ENCODE measurements around the gene TMEM51. TPM values are rescaled to one million over a fixed set of nuclear protein-coding genes. Genes with fewer than 3 reads are reported as not detected.

Gene TMEM51
- total RNA-seq, 4 donors from 2014 or later = 8.5 to 10.3 (median 9.1) TPM

- DNase-seq (ENCODE audit: low spot score in 2 of 2) = no peak
- H3K4me3 ChIP-seq (ENCODE audit: low read depth, poor library complexity, severe bottlenecking) = no peak overlapping the region
- intact Hi-C loops (cut with DNase I; ENCODE audit: low total_unique reads) = no loop called here
- TF ChIP-seq POLR2A (IDR thresholded peaks at IDR 0.05) = no peak
- no peak for TF ChIP-seq CTCF (IDR thresholded peaks at IDR 0.05)
- 93 to 98% methylated on average over 3 of the region's 3 CpGs for WGBS, 2 donors
These were observed 57.9 kb downstream of the TMEM51 start for GRCh38 chr1:15211424-15211823.

- H3K4me3 ChIP-seq (ENCODE audit: low read depth, poor library complexity, severe bottlenecking) = no peak overlapping the region
- no peak for TF ChIP-seq POLR2A (IDR thresholded peaks at IDR 0.05)
- no peak for TF ChIP-seq CTCF (IDR thresholded peaks at IDR 0.05)
- DNase-seq (ENCODE audit: low spot score in 2 of 2) = no peak
- intact Hi-C loops (cut with DNase I; ENCODE audit: low total_unique reads) = no loop called here
- WGBS, 2 donors = 75 to 76% methylated on average over 17 of the region's 17 CpGs
These were observed 58.8 kb downstream of the TMEM51 start for GRCh38 chr1:15212216-15212953.

DNA sequence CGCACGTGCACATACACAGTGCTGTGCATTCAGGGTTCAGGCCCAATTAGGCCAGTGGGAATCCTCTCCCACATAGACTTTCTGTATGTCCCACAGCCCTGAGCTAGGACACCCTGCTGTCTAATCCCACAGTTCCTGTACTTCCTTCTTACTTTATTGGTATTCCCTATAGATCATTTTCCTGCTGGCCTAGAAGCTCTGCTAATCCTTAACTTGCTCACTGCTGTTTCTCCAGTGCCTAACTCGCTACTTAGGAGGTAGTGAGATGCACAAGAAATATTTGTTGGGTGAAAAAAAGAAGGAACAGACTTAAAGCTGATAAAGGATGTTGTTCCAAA is 59.4 kb downstream of the TMEM51 start:
- WGBS, 2 donors = 84 to 98% methylated on average over 3 of the region's 3 CpGs
- intact Hi-C loops (cut with DNase I; ENCODE audit: low total_unique reads) = no loop called here
- H3K4me3 ChIP-seq (ENCODE audit: low read depth, poor library complexity, severe bottlenecking) = no peak overlapping the region
- no peak for TF ChIP-seq CTCF (IDR thresholded peaks at IDR 0.05)
- TF ChIP-seq POLR2A (IDR thresholded peaks at IDR 0.05) = no peak
- DNase-seq (ENCODE audit: low spot score in 2 of 2) = no peak

DNA sequence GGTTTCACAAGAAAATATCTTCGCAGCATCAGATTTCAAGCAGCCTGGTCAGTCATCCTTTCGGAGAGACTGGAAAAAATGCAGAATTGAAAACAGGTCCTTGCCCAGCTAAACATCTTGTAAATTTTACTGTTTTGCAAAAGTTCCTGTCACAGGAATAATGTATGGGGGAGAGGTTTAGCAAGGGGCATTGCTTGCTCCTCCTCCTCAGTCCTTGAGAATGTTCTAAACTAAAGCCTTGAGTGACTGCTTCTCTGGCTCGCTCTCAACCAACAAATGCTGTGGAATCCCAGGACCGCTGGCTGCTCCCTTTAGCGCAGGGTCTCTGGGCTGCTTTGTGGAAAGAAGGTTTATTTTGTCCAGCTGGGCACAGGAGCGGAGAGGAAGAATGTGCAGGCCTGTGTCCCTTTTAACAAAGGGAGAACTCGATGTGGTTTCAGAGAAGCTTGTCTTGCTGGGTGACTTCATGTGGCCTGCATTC is 59.8 kb downstream of the TMEM51 start:
- peak in 1 of 2 donors; percentile 32 for DNase-seq (ENCODE audit: low spot score in 2 of 2)
- TF ChIP-seq POLR2A (IDR thresholded peaks at IDR 0.05) = no peak
- no peak for TF ChIP-seq CTCF (IDR thresholded peaks at IDR 0.05)
- H3K4me3 ChIP-seq (ENCODE audit: low read depth, poor library complexity, severe bottlenecking) = no peak overlapping the region
- intact Hi-C loops (cut with DNase I; ENCODE audit: low total_unique reads) = no loop called here
- 83 to 84% methylated on average over 7 of the region's 7 CpGs for WGBS, 2 donors

GRCh38 chr1:15214527-15214926 is 61.0 kb downstream of the TMEM51 start:
- H3K4me3 ChIP-seq (ENCODE audit: low read depth, poor library complexity, severe bottlenecking) = no peak overlapping the region
- TF ChIP-seq POLR2A (IDR thresholded peaks at IDR 0.05) (no peak), CTCF (IDR thresholded peaks at IDR 0.05) (no peak)
- DNase-seq (ENCODE audit: low spot score in 2 of 2) = no peak
- WGBS, 2 donors = 58 to 72% methylated on average over 19 of the region's 19 CpGs
- intact Hi-C loops (cut with DNase I; ENCODE audit: low total_unique reads) = no loop called here

GRCh38 chr1:15215116-15215515 is 61.6 kb downstream of the TMEM51 start:
- H3K4me3 ChIP-seq (ENCODE audit: low read depth, poor library complexity, severe bottlenecking) = no peak overlapping the region
- 67 to 77% methylated on average over 23 of the region's 23 CpGs for WGBS, 2 donors
- intact Hi-C loops (cut with DNase I; ENCODE audit: low total_unique reads) = no loop called here
- no peak for TF ChIP-seq CTCF (IDR thresholded peaks at IDR 0.05)
- TF ChIP-seq POLR2A (IDR thresholded peaks at IDR 0.05) = no peak
- DNase-seq (ENCODE audit: low spot score in 2 of 2) = no peak

Measured in lower leg skin (tissue), 4 donors.